Keratinocyte (primary cell): ENCODE data around the gene RAB23.

ENCODE experiments used
- EZH2 ChIP-seq: IDR thresholded peaks from one replicate; pipeline ENCODE4 v1.6.1; 2012; ENCODE audit warnings: inconsistent platforms, mild to moderate bottlenecking, low read length, moderate library complexity
- TF ChIP-seq, protein P1 (sequence below), 3 experiments: IDR thresholded peaks in 1 of 3; conservative IDR thresholded peaks in 1 of 3; optimal IDR thresholded peaks in 1 of 3; 2 replicates in 2 of 3; 3 replicates in 1 of 3; pipeline versions ENCODE3 to v1.5.1; 2011; ENCODE audit warnings: low read length in 3 of 3, mild to moderate bottlenecking in 3 of 3, moderate library complexity in 2 of 3, control low read depth in 1 of 3, inconsistent platforms in 1 of 3; ENCODE audit not compliant: insufficient read depth in 2 of 3; ENCODE audit errors: extremely low read depth in 1 of 3

DNA sequence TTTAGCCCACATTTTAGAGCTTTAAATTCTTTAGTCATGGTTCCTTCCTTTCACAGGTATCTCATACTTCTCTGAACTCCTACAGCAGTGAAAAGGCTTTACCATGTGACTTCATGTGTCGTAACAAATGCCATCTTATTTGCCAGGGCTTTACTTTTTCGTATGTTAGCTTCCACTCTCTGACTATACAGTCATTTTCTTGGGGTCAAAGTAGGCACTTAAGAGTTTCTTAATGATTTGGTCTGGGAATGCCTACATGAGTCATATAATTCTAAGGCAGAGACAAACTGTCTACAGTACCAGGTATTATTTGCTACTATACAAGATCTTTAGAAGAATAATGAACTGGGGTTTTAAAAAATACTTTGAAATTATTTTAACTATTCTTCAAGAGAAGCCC is 15.0 kb downstream of the RAB23 start:
- TF ChIP-seq, protein P1, sequence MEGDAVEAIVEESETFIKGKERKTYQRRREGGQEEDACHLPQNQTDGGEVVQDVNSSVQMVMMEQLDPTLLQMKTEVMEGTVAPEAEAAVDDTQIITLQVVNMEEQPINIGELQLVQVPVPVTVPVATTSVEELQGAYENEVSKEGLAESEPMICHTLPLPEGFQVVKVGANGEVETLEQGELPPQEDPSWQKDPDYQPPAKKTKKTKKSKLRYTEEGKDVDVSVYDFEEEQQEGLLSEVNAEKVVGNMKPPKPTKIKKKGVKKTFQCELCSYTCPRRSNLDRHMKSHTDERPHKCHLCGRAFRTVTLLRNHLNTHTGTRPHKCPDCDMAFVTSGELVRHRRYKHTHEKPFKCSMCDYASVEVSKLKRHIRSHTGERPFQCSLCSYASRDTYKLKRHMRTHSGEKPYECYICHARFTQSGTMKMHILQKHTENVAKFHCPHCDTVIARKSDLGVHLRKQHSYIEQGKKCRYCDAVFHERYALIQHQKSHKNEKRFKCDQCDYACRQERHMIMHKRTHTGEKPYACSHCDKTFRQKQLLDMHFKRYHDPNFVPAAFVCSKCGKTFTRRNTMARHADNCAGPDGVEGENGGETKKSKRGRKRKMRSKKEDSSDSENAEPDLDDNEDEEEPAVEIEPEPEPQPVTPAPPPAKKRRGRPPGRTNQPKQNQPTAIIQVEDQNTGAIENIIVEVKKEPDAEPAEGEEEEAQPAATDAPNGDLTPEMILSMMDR (optimal IDR thresholded peaks at IDR 0.05 in 1 of 3, IDR thresholded peaks at IDR 0.05 in 1 of 3, conservative IDR thresholded peaks at IDR 0.05 in 1 of 3; ENCODE audit: extremely low read depth in 1 of 3, insufficient read depth in 2 of 3, low read length in 3 of 3), result no peak
- no peak for TF ChIP-seq EZH2
